ENCODE data around the gene PACS1. TPM values are rescaled to one million over a fixed set of nuclear protein-coding genes. Genes with fewer than 3 reads are reported as not detected.
"Not testable (repeated sequence)": the region's sequence is repeated elsewhere in the genome, so short reads cannot be mapped to it uniquely, and the experiment has no call there.

The PACS1 gene
- total and polyA plus RNA-seq, 8 donors: 14.7 to 269 (median 51.0) TPM

- Histone ChIP-seq H3K4me3 (no peak overlapping the region), H3K36me3 (peaks cover 43 to 64% (median 59%) of the 10 kb centered on the region in 4 donors), H3K27ac (no peak overlapping the region), H3K9me3 (no peaks in the 10 kb centered on the region), H3K27me3 (peaks cover 0 to 12% (median 0%) of the 10 kb centered on the region in 3 donors), H3K4me1 (peaks cover 14 to 37% (median 26%) of the 10 kb centered on the region in 4 donors)
- 90 to 97% (median 92%) methylated on average over 8 of the region's 8 CpGs for WGBS, 5 donors
- TF ChIP-seq POLR2AphosphoS5 (IDR thresholded peaks at IDR 0.05) (no peak), POLR2A (IDR thresholded peaks at IDR 0.05) (no peak), CTCF (IDR thresholded peaks at IDR 0.05) (no peak), EP300 (IDR thresholded peaks at IDR 0.05) (no peak)
- intact Hi-C loops (cut with DNase I; ENCODE audit: low total_unique reads): no loop called here
- no peak for DNase-seq
Observed at GRCh38 chr11:66275396-66275795, 205.3 kb downstream of the PACS1 start.

- 81 to 88% (median 87%) methylated on average over 9 to 14 of the region's 14 CpGs for WGBS, 5 donors
- H3K9me3 ChIP-seq: no peaks in the 10 kb centered on the region
- no peak overlapping the region for H3K4me3 ChIP-seq
- peaks cover 43 to 58% (median 57%) of the 10 kb centered on the region in 4 donors for H3K36me3 ChIP-seq
- intact Hi-C loops (cut with DNase I; ENCODE audit: low total_unique reads): no loop called here
- TF ChIP-seq CTCF (IDR thresholded peaks at IDR 0.05) (no peak), EP300 (IDR thresholded peaks at IDR 0.05) (no peak), POLR2AphosphoS5 (IDR thresholded peaks at IDR 0.05) (no peak), POLR2A (IDR thresholded peaks at IDR 0.05) (no peak)
- H3K27ac ChIP-seq: no peak overlapping the region
- H3K27me3 ChIP-seq: peaks cover 0 to 12% (median 0%) of the 10 kb centered on the region in 3 donors
- peaks cover 14 to 30% (median 19%) of the 10 kb centered on the region in 4 donors for H3K4me1 ChIP-seq
- no peak for DNase-seq
Observed at GRCh38 chr11:66275984-66276612, 206.0 kb downstream of the PACS1 start.

GRCh38 chr11:66276619-66277018 lies 206.5 kb downstream of the PACS1 start:
- intact Hi-C loops (cut with DNase I; ENCODE audit: low total_unique reads); DNase-seq; H3K4me3 ChIP-seq; H3K9me3 ChIP-seq: not testable (repeated sequence)
- Histone ChIP-seq H3K36me3 (peaks cover 42 to 56% (median 55%) of the 10 kb centered on the region in 4 donors), H3K27me3 (peaks cover 0 to 12% (median 0%) of the 10 kb centered on the region in 3 donors), H3K4me1 (peaks cover 14 to 26% (median 16%) of the 10 kb centered on the region in 4 donors), H3K27ac (peak overlapping the region in 1 of 5 donors; percentile 69)
- 72 to 87% (median 80%) methylated on average over 7 to 13 of the region's 13 CpGs for WGBS, 5 donors

- H3K4me1 ChIP-seq: peaks cover 16 to 26% (median 19%) of the 10 kb centered on the region in 4 donors
- intact Hi-C loops (cut with DNase I; ENCODE audit: low total_unique reads); H3K4me3 ChIP-seq; H3K9me3 ChIP-seq; DNase-seq: not testable (repeated sequence)
- H3K27ac ChIP-seq: peak overlapping the region in 2 of 5 donors; percentile 56 to 69
- WGBS, 5 donors: 64 to 83% (median 69%) methylated on average over 4 of the region's 4 CpGs
- peaks cover 38 to 51% (median 50%) of the 10 kb centered on the region in 4 donors for H3K36me3 ChIP-seq
- peaks cover 0 to 12% (median 0%) of the 10 kb centered on the region in 3 donors for H3K27me3 ChIP-seq
Observed at GRCh38 chr11:66277064-66277463, 207.0 kb downstream of the PACS1 start.

GRCh38 chr11:66277471-66278362 lies 207.6 kb downstream of the PACS1 start, which contains the start of gene CNIH2:
Gene CNIH2 (plus strand): TSS chr11:66278175. CDS start chr11:66278457, 282 bp downstream.
- whole genome bisulfite sequencing, 5 donors: 4 to 21% (median 11%) methylated on average over 13 to 84 of the region's 84 CpGs
- intact Hi-C loops (cut with DNase I; ENCODE audit: low total_unique reads): no loop called here
- peaks cover 22 to 30% (median 26%) of the 10 kb centered on the region in 4 donors for H3K4me1 ChIP-seq
- peak within 1 kb of the TSS; percentile 6 to 69 (median 37) for H3K27ac ChIP-seq
- DNase-seq: peak; percentile 39 to 78
- peak within 1 kb of the TSS; percentile 41 to 48 (median 42) for H3K4me3 ChIP-seq
- H3K27me3 ChIP-seq: peaks cover 0 to 12% (median 0%) of the 10 kb centered on the region in 3 donors
- H3K36me3 ChIP-seq: peaks cover 31 to 45% (median 44%) of the 10 kb centered on the region in 4 donors
- H3K9me3 ChIP-seq: no peaks in the 10 kb centered on the region
- TF ChIP-seq POLR2AphosphoS5 (IDR thresholded peaks at IDR 0.05) (peak in 1 of 3 donors; percentile 8), POLR2A (IDR thresholded peaks at IDR 0.05) (no peak)

Data from stomach (tissue), 9 donors.